HEK293T (cell line): ENCODE results near the gene CYYR1.

Source experiments
- ELF4 ChIP-seq: fragments of 450-650 bp; IDR thresholded peaks from 2 replicates; pipeline ENCODE4 v1.6.1; 2017; ENCODE audit warnings: antibody characterized with exemption
- FOXK2 ChIP-seq: fragments of 450-650 bp; IDR thresholded peaks from 2 replicates; pipeline ENCODE4 v1.6.1; 2016; ENCODE audit warnings: mild to moderate bottlenecking
- FOXM1 ChIP-seq: fragments of 450-650 bp; IDR thresholded peaks from 2 replicates; pipeline ENCODE4 v1.6.1; 2017; ENCODE audit warnings: mild to moderate bottlenecking, borderline replicate concordance
- ZNF384 ChIP-seq: fragments of 450-650 bp; IDR thresholded peaks from 2 replicates; pipeline ENCODE4 v1.6.1; 2016

DNA sequence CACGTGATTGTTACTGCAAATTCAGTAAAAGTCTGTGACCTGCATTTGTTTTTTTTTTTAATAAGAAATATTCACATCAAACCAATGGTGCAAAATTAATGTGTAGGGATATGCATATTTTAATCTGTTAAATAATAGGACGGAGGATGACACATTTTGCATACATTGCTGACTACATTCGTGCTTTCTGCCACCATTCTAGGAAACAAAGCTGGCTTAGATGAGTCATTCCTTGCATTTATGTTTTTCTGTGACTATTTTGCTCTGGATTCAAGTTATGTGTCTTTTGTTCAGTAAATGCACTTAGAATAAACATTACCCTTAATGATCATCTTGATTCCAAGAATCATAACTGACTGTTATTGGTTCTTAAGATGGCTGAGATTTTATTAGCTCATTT, 23.9 kb upstream of the CYYR1 start:
- TF ChIP-seq ELF4 = no peak
- no peak for TF ChIP-seq ZNF384
- TF ChIP-seq FOXK2 = no peak
- TF ChIP-seq FOXM1 = no peak
